ENCODE results near the gene TENM4. TPM values are rescaled to one million over a fixed set of nuclear protein-coding genes. Genes with fewer than 3 reads are reported as not detected.

Gene TENM4
- total RNA-seq, 1 donor from 2014 or later = 50.7 TPM

DNA sequence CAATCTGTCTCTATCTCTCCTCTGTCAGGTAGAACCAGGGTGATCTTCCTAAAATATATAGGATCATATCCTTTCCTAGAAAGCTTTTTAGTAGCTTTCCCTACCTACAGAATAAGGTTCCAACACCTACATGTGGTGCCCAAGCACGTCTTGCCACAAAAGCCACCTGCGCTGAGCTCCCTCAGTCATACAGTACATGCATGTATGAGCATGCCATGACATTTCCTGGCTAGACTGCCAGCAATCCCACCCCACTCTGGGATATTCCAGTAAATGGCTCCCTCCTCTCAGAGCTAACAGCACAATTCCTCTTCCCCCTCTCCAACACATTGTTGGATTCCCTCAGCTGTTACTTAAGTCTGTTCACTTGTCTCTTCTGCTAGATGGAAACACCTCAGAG lies 398.0 kb downstream of the TENM4 start:
- peaks cover 10% of the 10 kb centered on the region for H3K9me3 Mint-ChIP-seq (ENCODE audit: unreplicated experiment)
- H3K27ac Mint-ChIP-seq (ENCODE audit: unreplicated experiment) = no peak overlapping the region
- peaks cover 33% of the 10 kb centered on the region for H3K4me1 Mint-ChIP-seq (ENCODE audit: low read depth, unreplicated experiment)
- H3K4me3 Mint-ChIP-seq (ENCODE audit: unreplicated experiment) = no peak overlapping the region
- H3K36me3 Mint-ChIP-seq (ENCODE audit: unreplicated experiment) = peaks cover 4% of the 10 kb centered on the region
- TF ChIP-seq, protein P1, sequence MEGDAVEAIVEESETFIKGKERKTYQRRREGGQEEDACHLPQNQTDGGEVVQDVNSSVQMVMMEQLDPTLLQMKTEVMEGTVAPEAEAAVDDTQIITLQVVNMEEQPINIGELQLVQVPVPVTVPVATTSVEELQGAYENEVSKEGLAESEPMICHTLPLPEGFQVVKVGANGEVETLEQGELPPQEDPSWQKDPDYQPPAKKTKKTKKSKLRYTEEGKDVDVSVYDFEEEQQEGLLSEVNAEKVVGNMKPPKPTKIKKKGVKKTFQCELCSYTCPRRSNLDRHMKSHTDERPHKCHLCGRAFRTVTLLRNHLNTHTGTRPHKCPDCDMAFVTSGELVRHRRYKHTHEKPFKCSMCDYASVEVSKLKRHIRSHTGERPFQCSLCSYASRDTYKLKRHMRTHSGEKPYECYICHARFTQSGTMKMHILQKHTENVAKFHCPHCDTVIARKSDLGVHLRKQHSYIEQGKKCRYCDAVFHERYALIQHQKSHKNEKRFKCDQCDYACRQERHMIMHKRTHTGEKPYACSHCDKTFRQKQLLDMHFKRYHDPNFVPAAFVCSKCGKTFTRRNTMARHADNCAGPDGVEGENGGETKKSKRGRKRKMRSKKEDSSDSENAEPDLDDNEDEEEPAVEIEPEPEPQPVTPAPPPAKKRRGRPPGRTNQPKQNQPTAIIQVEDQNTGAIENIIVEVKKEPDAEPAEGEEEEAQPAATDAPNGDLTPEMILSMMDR (IDR thresholded peaks at IDR 0.05; ENCODE audit: partially characterized antibody, unreplicated experiment) = no peak
- H3K27me3 Mint-ChIP-seq (ENCODE audit: unreplicated experiment) = peaks cover 9% of the 10 kb centered on the region
- DNase-seq = no peak

DNA sequence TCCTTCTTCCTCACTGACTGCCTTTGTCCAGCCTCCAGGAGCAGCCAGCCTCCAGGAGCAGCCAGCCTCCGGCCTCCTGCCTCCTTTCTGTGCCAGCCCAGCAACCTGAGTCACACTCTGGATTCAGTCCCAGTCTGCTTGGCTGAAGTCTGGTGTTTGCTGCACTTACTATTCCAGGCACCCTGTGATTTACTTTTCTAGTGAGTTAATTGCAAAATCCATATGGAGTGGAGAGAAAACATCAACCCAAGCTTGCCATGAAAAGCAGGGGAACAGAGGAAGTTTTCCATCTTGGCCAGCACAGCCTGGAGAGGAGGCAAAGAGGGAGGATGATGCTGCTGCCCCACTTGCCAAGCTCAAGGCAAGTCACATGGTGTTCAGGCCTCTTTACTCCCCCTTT lies 400.5 kb downstream of the TENM4 start:
- H3K27me3 Mint-ChIP-seq (ENCODE audit: unreplicated experiment) = peaks cover 2% of the 10 kb centered on the region
- no peak for DNase-seq
- H3K4me1 Mint-ChIP-seq (ENCODE audit: low read depth, unreplicated experiment) = peaks cover 21% of the 10 kb centered on the region
- no peak overlapping the region for H3K4me3 Mint-ChIP-seq (ENCODE audit: unreplicated experiment)
- TF ChIP-seq, protein P1 (IDR thresholded peaks at IDR 0.05; ENCODE audit: partially characterized antibody, unreplicated experiment) = no peak
- peaks cover 6% of the 10 kb centered on the region for H3K9me3 Mint-ChIP-seq (ENCODE audit: unreplicated experiment)
- H3K36me3 Mint-ChIP-seq (ENCODE audit: unreplicated experiment) = peaks cover 4% of the 10 kb centered on the region
- no peak overlapping the region for H3K27ac Mint-ChIP-seq (ENCODE audit: unreplicated experiment)

DNA sequence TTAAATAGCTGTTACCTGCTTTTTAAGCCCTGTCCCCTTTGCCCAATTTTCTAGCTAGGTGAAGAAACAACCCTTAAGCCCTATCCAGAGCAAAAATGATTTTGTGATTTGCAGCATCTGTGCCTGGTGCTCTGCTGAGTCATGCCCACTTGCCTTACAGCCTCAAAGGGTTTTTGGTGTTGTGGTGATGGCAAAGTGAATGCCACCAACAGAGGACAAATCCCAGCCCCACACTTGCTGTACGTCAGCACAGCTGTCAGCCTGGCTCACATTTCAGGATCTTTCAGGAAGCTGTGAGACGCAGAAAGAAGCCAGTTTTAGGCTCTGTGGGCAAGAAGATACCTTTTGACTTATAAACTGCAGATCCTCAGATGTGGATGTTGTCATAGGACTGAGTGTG lies 401.7 kb downstream of the TENM4 start:
- Mint-ChIP-seq H3K36me3 (ENCODE audit: unreplicated experiment) (peaks cover 4% of the 10 kb centered on the region), H3K4me3 (ENCODE audit: unreplicated experiment) (no peak overlapping the region), H3K9me3 (ENCODE audit: unreplicated experiment) (peaks cover 4% of the 10 kb centered on the region), H3K27me3 (ENCODE audit: unreplicated experiment) (peaks cover 2% of the 10 kb centered on the region), H3K4me1 (ENCODE audit: low read depth, unreplicated experiment) (peaks cover 11% of the 10 kb centered on the region), H3K27ac (ENCODE audit: unreplicated experiment) (no peak overlapping the region)
- DNase-seq = no peak
- TF ChIP-seq, protein P1 (IDR thresholded peaks at IDR 0.05; ENCODE audit: partially characterized antibody, unreplicated experiment) = no peak

DNA sequence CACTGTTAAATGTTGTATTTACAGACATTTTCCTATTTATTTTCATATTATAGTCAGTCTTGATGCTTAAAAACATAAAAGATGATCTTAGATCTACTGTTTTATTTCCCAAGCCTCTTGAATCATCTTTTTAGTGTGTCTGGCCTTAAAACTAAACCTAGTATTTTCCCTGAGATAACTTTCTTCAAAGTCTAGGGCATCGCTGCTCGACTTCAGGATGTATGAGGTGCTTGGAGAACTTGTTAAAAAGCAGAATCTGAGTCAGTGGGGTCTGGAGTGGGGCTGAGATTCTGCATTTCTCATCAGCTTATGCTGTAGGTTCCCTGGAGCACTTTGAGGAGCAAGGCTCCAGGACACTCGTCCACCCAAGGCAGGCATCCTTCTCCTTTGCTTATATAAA lies 404.9 kb downstream of the TENM4 start:
- peaks cover 2% of the 10 kb centered on the region for H3K9me3 Mint-ChIP-seq (ENCODE audit: unreplicated experiment)
- no peak for DNase-seq
- TF ChIP-seq, protein P1 (IDR thresholded peaks at IDR 0.05; ENCODE audit: partially characterized antibody, unreplicated experiment) = no peak
- H3K36me3 Mint-ChIP-seq (ENCODE audit: unreplicated experiment) = no peaks in the 10 kb centered on the region
- H3K4me3 Mint-ChIP-seq (ENCODE audit: unreplicated experiment) = no peak overlapping the region
- H3K27me3 Mint-ChIP-seq (ENCODE audit: unreplicated experiment) = no peaks in the 10 kb centered on the region
- no peak overlapping the region for H3K27ac Mint-ChIP-seq (ENCODE audit: unreplicated experiment)
- H3K4me1 Mint-ChIP-seq (ENCODE audit: low read depth, unreplicated experiment) = peaks cover 13% of the 10 kb centered on the region

DNA sequence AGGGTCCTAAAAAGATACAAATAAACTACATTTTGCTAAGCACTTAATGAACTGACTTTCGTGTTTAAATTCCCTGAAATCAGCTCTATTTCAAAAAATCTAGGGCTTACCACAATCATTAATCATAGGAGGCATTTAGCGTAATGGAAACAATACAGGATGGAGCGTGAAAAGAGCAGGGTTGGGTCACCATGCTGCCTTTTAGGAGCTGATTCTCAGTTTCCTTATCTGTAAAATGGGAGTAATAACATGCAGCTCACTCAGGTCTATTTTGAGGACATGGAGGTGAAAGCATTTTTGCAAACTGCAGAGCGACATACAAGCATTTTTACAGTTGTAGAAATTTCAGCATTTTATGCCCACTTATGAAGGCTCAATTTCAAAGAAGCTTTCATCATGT lies 407.0 kb downstream of the TENM4 start:
- Mint-ChIP-seq H3K27ac (ENCODE audit: unreplicated experiment) (no peak overlapping the region), H3K4me3 (ENCODE audit: unreplicated experiment) (no peak overlapping the region), H3K27me3 (ENCODE audit: unreplicated experiment) (no peaks in the 10 kb centered on the region), H3K36me3 (ENCODE audit: unreplicated experiment) (no peaks in the 10 kb centered on the region), H3K9me3 (ENCODE audit: unreplicated experiment) (peaks cover 2% of the 10 kb centered on the region), H3K4me1 (ENCODE audit: low read depth, unreplicated experiment) (peaks cover 25% of the 10 kb centered on the region)
- no peak for DNase-seq
- TF ChIP-seq, protein P1 (IDR thresholded peaks at IDR 0.05; ENCODE audit: partially characterized antibody, unreplicated experiment) = no peak
